Immature natural killer cell (primary cell): ENCODE results near the gene COMP. TPM values are rescaled to one million over a fixed set of nuclear protein-coding genes. Genes with fewer than 3 reads are reported as not detected.
A peak's percentile ranks its signal among the peaks of the same experiment; 100 is the strongest.

ENCODE experiments used
- DNase-seq, 3 donors: peaks; one replicate each; pipeline ENCODE4 v3.0.0; 2022; ENCODE audit warnings: mixed read lengths in 1 of 3
- H3K27ac Mint-ChIP-seq, 6 donors: one replicate each; pipeline ENCODE4 v1.8.0; 2020; ENCODE audit warnings: mixed read lengths in 6 of 6, mild to moderate bottlenecking in 5 of 6, inconsistent platforms in 4 of 6, moderate library complexity in 3 of 6
- H3K27me3 Mint-ChIP-seq, 3 donors: one replicate each; pipeline ENCODE4 v1.8.0; 2020 to 2021; ENCODE audit warnings: low read depth in 3 of 3, mild to moderate bottlenecking in 3 of 3, mixed read lengths in 3 of 3, moderate library complexity in 3 of 3, inconsistent platforms in 1 of 3
- H3K36me3 Mint-ChIP-seq, 3 donors: one replicate each; pipeline ENCODE4 v1.8.0; 2020; ENCODE audit warnings: mixed read lengths in 3 of 3, inconsistent platforms in 2 of 3, mild to moderate bottlenecking in 2 of 3
- H3K4me1 Mint-ChIP-seq, 2 donors: one replicate each; pipeline ENCODE4 v1.8.0; 2020; ENCODE audit warnings: inconsistent platforms in 2 of 2, mild to moderate bottlenecking in 2 of 2, mixed read lengths in 2 of 2, moderate library complexity in 1 of 2
- H3K4me3 Mint-ChIP-seq, 5 donors: one replicate each; pipeline ENCODE4 v1.8.0; 2020; ENCODE audit warnings: mild to moderate bottlenecking in 5 of 5, mixed read lengths in 5 of 5, inconsistent platforms in 3 of 5, moderate library complexity in 3 of 5
- H3K9me3 Mint-ChIP-seq, 6 donors: one replicate each; pipeline ENCODE4 v1.8.0; 2020; ENCODE audit warnings: mild to moderate bottlenecking in 6 of 6, mixed read lengths in 6 of 6, inconsistent platforms in 4 of 6, moderate library complexity in 3 of 6
- polyA plus RNA-seq, 3 donors: library from polyadenylated mRNA; unstranded; fragments of 300-500 nt; fragmentation: Illumina TruSeq; gene quantifications; one replicate each; pipeline ENCODE4 v1.2.3, GENCODE V29; 2021

Gene COMP
- not detected for polyA plus RNA-seq

DNA sequence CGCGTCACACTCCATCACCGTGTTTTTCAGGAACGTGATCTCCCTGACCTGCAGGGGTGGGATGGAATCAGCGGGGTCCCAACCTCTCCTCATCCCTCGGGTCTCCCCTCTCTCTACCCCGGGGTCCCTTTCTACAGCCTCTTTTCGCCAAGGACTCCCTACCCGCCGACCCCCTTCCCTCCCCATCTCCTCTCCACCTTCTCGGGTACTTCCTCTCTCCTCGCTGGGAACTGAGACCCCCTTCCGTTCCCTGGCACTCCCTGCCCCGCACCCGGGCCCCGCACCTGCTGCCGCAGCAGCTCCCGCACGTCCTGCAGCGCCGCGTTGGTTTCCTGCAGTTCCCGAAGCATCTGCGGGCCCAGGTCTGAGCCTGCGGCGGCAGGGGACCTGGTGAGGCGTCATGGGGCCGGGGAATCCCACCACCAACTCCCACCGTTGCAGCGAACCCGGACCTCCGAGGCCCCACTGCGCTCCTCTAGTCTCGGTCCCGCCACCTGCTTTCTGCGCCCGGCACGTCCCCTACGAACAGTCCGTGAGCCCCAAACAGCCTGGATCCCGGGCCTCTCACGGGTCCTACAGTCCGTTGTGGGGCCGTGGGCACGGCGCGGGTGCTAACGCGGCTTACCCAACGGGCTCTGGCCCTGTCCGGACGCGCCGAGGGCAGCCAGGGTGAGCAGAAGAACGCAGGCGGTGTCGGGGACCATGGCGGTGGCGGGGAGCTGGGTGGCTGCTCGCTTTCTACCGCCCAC, at the start of gene COMP:
COMP (minus strand) TSS at position 740 of the 749 bp plus-strand sequence; CDS start at position 704, 36 bp downstream.
- Mint-ChIP-seq H3K4me1 (peaks cover 23 to 34% of the 10 kb centered on the region in 2 donors), H3K4me3 (peak within 1 kb of the TSS; percentile 61 to 81 (median 71)), H3K27me3 (peaks cover 21 to 39% (median 38%) of the 10 kb centered on the region in 3 donors), H3K36me3 (peaks cover 0 to 3% (median 0%) of the 10 kb centered on the region in 3 donors), H3K27ac (peak within 1 kb of the TSS in 1 of 6 donors; percentile 19), H3K9me3 (no peaks in the 10 kb centered on the region)
- DNase-seq: no peak

DNA sequence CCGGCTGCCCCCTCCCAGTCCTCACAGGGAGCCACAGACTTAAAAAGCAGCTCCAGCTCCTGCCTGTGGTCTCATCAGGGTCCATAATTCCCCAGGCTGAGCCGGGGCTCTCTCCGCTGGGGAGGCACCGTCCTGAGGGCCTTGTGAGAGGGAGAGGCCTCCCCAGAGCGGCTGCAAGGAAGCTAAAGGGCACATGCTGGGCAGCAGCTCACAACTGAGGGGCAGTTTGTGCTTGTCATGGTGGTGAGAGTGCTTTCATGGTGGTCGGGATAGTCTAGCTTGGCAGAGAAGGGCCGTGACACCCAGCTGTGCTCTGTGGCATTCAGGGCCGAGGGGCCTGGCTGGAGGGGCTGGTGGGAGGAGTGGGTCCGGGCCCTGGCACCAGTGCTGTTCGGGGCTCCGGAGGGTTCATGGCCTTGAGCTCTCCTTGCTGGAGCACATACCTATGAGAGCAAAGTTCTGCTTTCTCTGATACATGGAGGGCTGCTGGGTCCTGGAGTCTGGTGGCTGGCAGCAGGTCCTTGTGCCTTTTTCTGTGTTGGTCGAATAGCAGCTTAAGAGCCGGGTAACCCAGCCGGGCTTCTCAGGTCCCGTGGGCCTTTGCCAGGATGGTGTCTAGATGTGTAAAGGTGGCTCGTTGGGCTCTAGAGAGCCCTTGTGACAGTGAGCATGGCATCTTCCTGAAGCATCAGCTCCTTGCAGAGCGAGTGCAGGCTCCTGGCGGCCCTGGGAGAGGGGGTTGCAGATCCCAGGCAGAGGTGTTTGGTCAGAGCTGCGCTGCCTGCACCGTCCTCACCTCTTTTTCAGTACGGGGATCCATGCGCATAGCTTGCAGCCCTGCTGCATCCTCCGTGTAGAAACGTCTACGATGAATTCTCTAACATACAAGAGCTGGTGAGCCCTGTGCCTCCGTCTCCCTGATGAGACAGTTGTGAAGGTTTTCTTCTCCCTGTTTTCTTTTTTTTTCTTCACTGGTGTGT, 49.5 kb upstream of the COMP start:
- peaks cover 86 to 90% of the 10 kb centered on the region in 2 donors for H3K4me1 Mint-ChIP-seq
- no peak for DNase-seq
- H3K36me3 Mint-ChIP-seq: no peaks in the 10 kb centered on the region
- H3K9me3 Mint-ChIP-seq: no peaks in the 10 kb centered on the region
- peak overlapping the region in 4 of 5 donors; percentile 25 to 49 (median 28) for H3K4me3 Mint-ChIP-seq
- H3K27ac Mint-ChIP-seq: peak overlapping the region in 5 of 6 donors; percentile 62 to 75 (median 63)
- H3K27me3 Mint-ChIP-seq: peaks cover 4 to 8% (median 7%) of the 10 kb centered on the region in 3 donors

GRCh38 chr19:18839465-18840287, 48.6 kb upstream of the COMP start:
- Mint-ChIP-seq H3K4me1 (peaks cover 86 to 90% of the 10 kb centered on the region in 2 donors), H3K27me3 (peaks cover 4 to 7% (median 6%) of the 10 kb centered on the region in 3 donors), H3K4me3 (peak overlapping the region in 2 of 5 donors; percentile 26 to 46), H3K36me3 (peaks cover 0 to 5% (median 0%) of the 10 kb centered on the region in 3 donors), H3K27ac (peak overlapping the region in 1 of 6 donors; percentile 29), H3K9me3 (no peaks in the 10 kb centered on the region)
- DNase-seq: no peak

GRCh38 chr19:18834644-18834984, 43.5 kb upstream of the COMP start:
- H3K27me3 Mint-ChIP-seq: peaks cover 0 to 5% (median 0%) of the 10 kb centered on the region in 3 donors
- DNase-seq: no peak
- peaks cover 0 to 17% (median 0%) of the 10 kb centered on the region in 3 donors for H3K36me3 Mint-ChIP-seq
- peaks cover 67% of the 10 kb centered on the region in 2 donors for H3K4me1 Mint-ChIP-seq
- H3K27ac Mint-ChIP-seq: peak overlapping the region; percentile 53 to 87 (median 79)
- H3K9me3 Mint-ChIP-seq: no peaks in the 10 kb centered on the region
- peak overlapping the region; percentile 91 to 95 (median 93) for H3K4me3 Mint-ChIP-seq

DNA sequence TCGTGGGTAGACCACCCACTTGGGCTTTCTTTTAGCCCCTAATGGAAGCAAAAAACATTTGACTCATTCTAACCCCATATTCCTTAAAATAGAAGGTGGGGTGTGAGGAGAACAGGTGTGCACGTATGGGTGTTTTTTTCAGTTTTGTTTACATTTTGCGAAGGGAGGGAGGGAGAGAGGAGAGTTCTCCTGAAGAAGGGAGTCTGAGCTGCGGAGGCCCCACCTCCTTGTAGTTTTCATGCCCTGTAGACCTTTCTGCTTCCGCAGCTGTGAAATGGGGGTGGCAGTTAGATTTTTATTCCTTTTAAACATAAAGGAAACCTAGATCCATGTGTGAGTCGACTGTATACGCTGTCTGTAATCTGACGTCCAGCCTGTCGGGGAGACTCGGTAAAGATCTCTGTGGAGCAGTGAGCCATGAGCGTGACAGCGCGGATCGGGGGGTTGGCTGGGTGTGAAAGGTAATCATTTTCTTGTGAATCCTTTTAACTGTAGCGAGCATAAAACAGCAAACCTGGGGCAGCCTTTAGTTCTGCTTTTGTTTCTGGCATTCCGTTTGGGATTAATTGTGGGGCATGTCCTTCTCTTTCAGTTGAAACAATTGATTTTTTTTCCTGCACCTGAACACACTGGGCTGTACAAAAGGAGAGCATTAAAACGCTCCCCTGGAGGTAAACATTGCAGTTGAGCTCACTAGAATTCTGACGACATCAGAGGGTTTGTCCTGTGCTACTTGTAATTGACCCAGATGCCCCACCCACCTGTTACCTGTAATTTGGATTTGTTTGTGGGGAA, 42.9 kb upstream of the COMP start:
- Mint-ChIP-seq H3K27me3 (peaks cover 0 to 5% (median under 1%) of the 10 kb centered on the region in 3 donors), H3K9me3 (no peaks in the 10 kb centered on the region), H3K36me3 (peaks cover 0 to 17% (median 0%) of the 10 kb centered on the region in 3 donors), H3K4me3 (peak overlapping the region; percentile 91 to 95 (median 93)), H3K4me1 (peaks cover 61 to 62% of the 10 kb centered on the region in 2 donors), H3K27ac (peak overlapping the region; percentile 53 to 89 (median 83))
- DNase-seq: no peak

DNA sequence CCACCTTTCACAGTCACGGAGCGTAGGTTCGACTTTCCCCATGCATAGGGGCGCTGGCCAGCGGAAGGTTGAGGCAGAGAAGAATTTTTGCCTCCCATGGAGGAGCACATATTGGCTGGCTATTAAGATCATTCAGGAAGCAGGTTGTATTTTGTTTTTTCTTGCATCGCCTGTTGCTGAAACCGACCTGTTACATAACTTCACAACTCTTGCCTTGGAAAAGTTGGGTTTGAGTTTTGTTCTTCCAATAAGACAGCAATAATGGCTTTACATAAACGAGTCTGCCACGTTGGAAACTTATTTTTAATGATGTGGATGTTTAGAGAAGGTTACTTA, 42.0 kb upstream of the COMP start:
- peaks cover 0 to 17% (median 0%) of the 10 kb centered on the region in 3 donors for H3K36me3 Mint-ChIP-seq
- H3K9me3 Mint-ChIP-seq: no peaks in the 10 kb centered on the region
- peak overlapping the region; percentile 85 to 94 (median 92) for H3K27ac Mint-ChIP-seq
- H3K4me1 Mint-ChIP-seq: peaks cover 55% of the 10 kb centered on the region in 2 donors
- peak overlapping the region; percentile 91 to 95 (median 93) for H3K4me3 Mint-ChIP-seq
- peaks cover 0 to 5% (median 5%) of the 10 kb centered on the region in 3 donors for H3K27me3 Mint-ChIP-seq
- no peak for DNase-seq

- Mint-ChIP-seq H3K36me3 (peaks cover 0 to 17% (median 0%) of the 10 kb centered on the region in 3 donors), H3K27ac (peak overlapping the region; percentile 85 to 94 (median 92)), H3K9me3 (peaks cover 0 to 3% (median 2%) of the 10 kb centered on the region in 6 donors), H3K4me3 (peak overlapping the region; percentile 91 to 95 (median 93)), H3K27me3 (peaks cover 2 to 9% (median 7%) of the 10 kb centered on the region in 3 donors), H3K4me1 (peaks cover 49% of the 10 kb centered on the region in 2 donors)
- peak in 1 of 3 donors; percentile 14 for DNase-seq
These were observed 41.4 kb upstream of the COMP start for GRCh38 chr19:18832306-18833140.

DNA sequence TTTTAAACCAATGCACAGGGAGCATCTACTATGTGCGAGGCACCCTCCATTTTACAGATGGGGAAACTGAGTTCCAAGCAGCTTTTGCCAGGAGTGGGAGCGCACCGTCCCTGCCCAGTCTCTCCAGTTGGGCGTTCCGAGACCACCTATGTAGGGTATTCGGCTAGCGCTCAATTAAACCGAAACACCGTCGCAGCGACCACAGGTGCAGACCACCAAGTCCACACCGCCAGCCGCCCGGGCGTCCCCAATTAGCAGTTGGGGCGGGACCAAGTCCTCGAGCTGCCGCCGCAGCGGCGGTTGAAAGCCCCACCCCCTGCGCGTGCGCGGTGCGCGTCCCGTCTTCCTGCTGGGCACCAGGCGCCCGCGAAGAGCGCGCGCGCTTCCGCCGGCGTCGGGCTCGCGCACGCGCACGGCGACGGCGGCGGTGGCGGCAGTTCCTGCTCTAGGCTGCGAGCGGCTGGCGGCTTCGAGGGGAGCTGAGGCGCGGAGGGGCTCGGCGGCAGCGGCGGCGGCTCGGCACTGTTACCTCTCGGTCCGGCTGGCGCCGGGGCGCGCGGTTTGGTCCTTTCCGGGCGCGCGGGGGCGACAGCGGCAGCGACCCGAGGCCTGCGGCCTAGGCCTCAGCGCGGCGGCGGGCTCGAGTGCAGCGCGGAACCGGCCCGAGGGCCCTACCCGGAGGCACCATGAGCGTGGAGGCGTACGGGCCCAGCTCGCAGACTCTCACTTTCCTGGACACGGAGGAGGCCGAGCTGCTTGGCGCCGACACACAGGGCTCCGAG, 40.6 kb upstream of the COMP start, which contains the start of gene UPF1:
UPF1 (plus strand) TSS at position 436 of the 782 bp plus-strand sequence; CDS start at position 687, 251 bp downstream.
- peaks cover 0 to 17% (median 0%) of the 10 kb centered on the region in 3 donors for H3K36me3 Mint-ChIP-seq
- H3K27ac Mint-ChIP-seq: peak within 1 kb of the TSS; percentile 85 to 94 (median 92)
- peak within 1 kb of the TSS; percentile 91 to 95 (median 93) for H3K4me3 Mint-ChIP-seq
- peaks cover 2 to 10% (median 7%) of the 10 kb centered on the region in 3 donors for H3K27me3 Mint-ChIP-seq
- peak; percentile 95 to 97 (median 97) for DNase-seq
- H3K9me3 Mint-ChIP-seq: peaks cover 0 to 8% (median 7%) of the 10 kb centered on the region in 6 donors
- peaks cover 42 to 43% of the 10 kb centered on the region in 2 donors for H3K4me1 Mint-ChIP-seq

- Mint-ChIP-seq H3K9me3 (peaks cover 0 to 10% (median 7%) of the 10 kb centered on the region in 6 donors), H3K36me3 (peaks cover 0 to 17% (median 0%) of the 10 kb centered on the region in 3 donors), H3K4me3 (peak overlapping the region in 4 of 5 donors; percentile 48 to 76 (median 60)), H3K27ac (no peak overlapping the region), H3K27me3 (peaks cover 2 to 10% (median 7%) of the 10 kb centered on the region in 3 donors), H3K4me1 (peaks cover 29 to 32% of the 10 kb centered on the region in 2 donors)
- no peak for DNase-seq
These were observed 39.4 kb upstream of the COMP start for GRCh38 chr19:18830488-18830887.

DNA sequence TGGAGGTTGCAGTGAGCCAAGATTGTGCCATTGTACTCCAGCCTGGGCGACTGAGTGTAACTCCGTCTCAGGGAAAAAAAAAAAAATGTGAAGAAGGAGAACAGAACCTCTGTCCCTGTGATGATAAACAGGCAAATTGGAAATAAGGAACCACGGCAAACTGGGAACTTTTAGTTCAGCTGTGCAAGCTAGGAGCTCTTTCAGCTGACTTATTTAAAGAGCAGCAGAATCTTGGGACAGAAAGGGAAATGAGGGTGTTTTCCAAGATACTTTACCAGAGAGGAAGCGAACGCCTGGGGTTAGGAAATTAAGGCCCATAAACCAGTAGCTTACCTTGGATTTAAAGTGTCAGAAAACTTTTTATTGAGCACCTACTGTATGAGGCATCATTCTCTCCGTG, 37.7 kb upstream of the COMP start:
- H3K27ac Mint-ChIP-seq: no peak overlapping the region
- DNase-seq: no peak
- H3K36me3 Mint-ChIP-seq: peaks cover 0 to 3% (median 0%) of the 10 kb centered on the region in 3 donors
- peaks cover 2 to 10% (median 7%) of the 10 kb centered on the region in 3 donors for H3K27me3 Mint-ChIP-seq
- peaks cover 0 to 10% (median 7%) of the 10 kb centered on the region in 6 donors for H3K9me3 Mint-ChIP-seq
- H3K4me3 Mint-ChIP-seq: no peak overlapping the region
- peaks cover 12 to 15% of the 10 kb centered on the region in 2 donors for H3K4me1 Mint-ChIP-seq

GRCh38 chr19:18817574-18817973, 26.5 kb upstream of the COMP start:
- H3K9me3 Mint-ChIP-seq: no peaks in the 10 kb centered on the region
- H3K4me1 Mint-ChIP-seq: no peaks in the 10 kb centered on the region
- H3K27ac Mint-ChIP-seq: no peak overlapping the region
- no peak for DNase-seq
- peaks cover 3 to 12% (median 3%) of the 10 kb centered on the region in 3 donors for H3K27me3 Mint-ChIP-seq
- H3K4me3 Mint-ChIP-seq: no peak overlapping the region
- no peaks in the 10 kb centered on the region for H3K36me3 Mint-ChIP-seq
